Activated CD8-positive, alpha-beta T cell treated with anti-CD3 and anti-CD28 coated beads for 36 hours (primary cell): ENCODE results near the gene SLC22A14. TPM values are rescaled to one million over a fixed set of nuclear protein-coding genes. Genes with fewer than 3 reads are reported as not detected.

ENCODE experiments used
- ATAC-seq: fragments of 200-7000 bp; cut with Tn5 transposase; one replicate; pipeline ENCODE4 v1.10.0; 2021; ENCODE audit warnings: mild to moderate bottlenecking, moderate library complexity
- CTCF ChIA-PET: fragments of 350-600 bp; sonication (Branson Sonifier 250); formaldehyde crosslinking; loops from one replicate; lab custom pipeline; 2021; ENCODE audit warnings: antibody characterized with exemption; lab: Charles Lee
- POLR2A ChIA-PET: fragments of 350-600 bp; sonication (Branson Sonifier 250); formaldehyde crosslinking; loops from one replicate; lab custom pipeline; 2021; ENCODE audit warnings: antibody characterized with exemption; lab: Charles Lee
- DNase-seq: peaks from one replicate; pipeline ENCODE4 v3.0.0-alpha.2; 2020
- H3K27ac Mint-ChIP-seq: one replicate; pipeline ENCODE4 v1.8.0; 2021; ENCODE audit warnings: mild to moderate bottlenecking, mixed read lengths
- H3K27me3 Mint-ChIP-seq: one replicate; pipeline ENCODE4 v1.8.0; 2021; ENCODE audit warnings: mixed read lengths
- H3K36me3 Mint-ChIP-seq: one replicate; pipeline ENCODE4 v1.8.0; 2021; ENCODE audit warnings: low read depth, mixed read lengths
- H3K4me1 Mint-ChIP-seq: one replicate; pipeline ENCODE4 v1.8.0; 2021; ENCODE audit warnings: low read depth, mixed read lengths
- H3K4me3 Mint-ChIP-seq: one replicate; pipeline ENCODE4 v1.8.0; 2021; ENCODE audit warnings: mild to moderate bottlenecking, moderate library complexity, mixed read lengths
- H3K9me3 Mint-ChIP-seq: one replicate; pipeline ENCODE4 v1.8.0; 2021; ENCODE audit warnings: mixed read lengths
- CTCF ChIP-seq: fragments of 200-600 bp; IDR thresholded peaks from one replicate; pipeline ENCODE4 v1.8.0; 2022; ENCODE audit warnings: antibody characterized with exemption, mild to moderate bottlenecking
- intact Hi-C: fragments of 100-400 bp; cut with micrococcal nuclease; formaldehyde crosslinking; loops from one replicate; pipeline ENCODE4 v1.10.0; 2022
- total RNA-seq, 2 experiments: library from RNA; stranded (reverse); gene quantifications; one replicate each; pipeline ENCODE4 v1.2.3, GENCODE V29; 2021

The SLC22A14 gene
- total RNA-seq, 2 experiments from 2014 or later, result not detected

GRCh38 chr3:38268522-38268921 lies 13.6 kb upstream of the SLC22A14 start:
- POLR2A ChIA-PET, result no interaction called here
- CTCF ChIA-PET, result no interaction called here
- H3K4me1 Mint-ChIP-seq, result peaks cover 4% of the 10 kb centered on the region
- no peaks in the 10 kb centered on the region for H3K36me3 Mint-ChIP-seq
- H3K27ac Mint-ChIP-seq, result no peak overlapping the region
- intact Hi-C loops, result no loop called here
- TF ChIP-seq CTCF, result no peak
- no peak overlapping the region for H3K4me3 Mint-ChIP-seq
- H3K9me3 Mint-ChIP-seq, result no peaks in the 10 kb centered on the region
- no peak for ATAC-seq
- no peak for DNase-seq
- H3K27me3 Mint-ChIP-seq, result no peaks in the 10 kb centered on the region

- peaks cover 3% of the 10 kb centered on the region for H3K4me1 Mint-ChIP-seq
- no peaks in the 10 kb centered on the region for H3K36me3 Mint-ChIP-seq
- H3K27ac Mint-ChIP-seq, result no peak overlapping the region
- no peak for ATAC-seq
- DNase-seq, result no peak
- H3K27me3 Mint-ChIP-seq, result no peaks in the 10 kb centered on the region
- no peak overlapping the region for H3K4me3 Mint-ChIP-seq
- intact Hi-C loops, result no loop called here
- no peaks in the 10 kb centered on the region for H3K9me3 Mint-ChIP-seq
- no peak for TF ChIP-seq CTCF
- CTCF ChIA-PET, result interaction anchor here (0.8 kb wide), 1 partner anchor 28 kb away, joined by 4 read pairs; no protein-coding TSS in a partner anchor
- POLR2A ChIA-PET, result no interaction called here
Observed at GRCh38 chr3:38270606-38271005, 11.5 kb upstream of the SLC22A14 start.

- Mint-ChIP-seq H3K4me3 (no peak overlapping the region), H3K36me3 (no peaks in the 10 kb centered on the region), H3K9me3 (no peaks in the 10 kb centered on the region), H3K27me3 (no peaks in the 10 kb centered on the region), H3K4me1 (peaks cover 3% of the 10 kb centered on the region), H3K27ac (no peak overlapping the region)
- ATAC-seq (no peak), DNase-seq (no peak)
- intact Hi-C loops, result no loop called here
- no peak for TF ChIP-seq CTCF
- POLR2A ChIA-PET, result no interaction called here
- CTCF ChIA-PET, result interaction anchor here (0.8 to 1.5 kb wide), 2 partner anchors 10 to 27 kb away, joined by 3 read pairs; partner anchors contain the start of gene SLC22A14
Observed at GRCh38 chr3:38271553-38271952, 10.5 kb upstream of the SLC22A14 start.

GRCh38 chr3:38274864-38275649 lies 7.0 kb upstream of the SLC22A14 start:
- Mint-ChIP-seq H3K27ac (no peak overlapping the region), H3K9me3 (no peaks in the 10 kb centered on the region), H3K4me1 (no peaks in the 10 kb centered on the region), H3K27me3 (no peaks in the 10 kb centered on the region), H3K36me3 (no peaks in the 10 kb centered on the region), H3K4me3 (no peak overlapping the region)
- ATAC-seq (no peak), DNase-seq (no peak)
- no peak for TF ChIP-seq CTCF
- intact Hi-C loops, result no loop called here
- POLR2A ChIA-PET, result no interaction called here
- CTCF ChIA-PET, result no interaction called here

- H3K4me3 Mint-ChIP-seq, result no peak overlapping the region
- no peaks in the 10 kb centered on the region for H3K9me3 Mint-ChIP-seq
- no peaks in the 10 kb centered on the region for H3K27me3 Mint-ChIP-seq
- intact Hi-C loops, result no loop called here
- no peaks in the 10 kb centered on the region for H3K4me1 Mint-ChIP-seq
- no peak for DNase-seq
- H3K27ac Mint-ChIP-seq, result no peak overlapping the region
- no peak for TF ChIP-seq CTCF
- CTCF ChIA-PET, result no interaction called here
- POLR2A ChIA-PET, result no interaction called here
- H3K36me3 Mint-ChIP-seq, result no peaks in the 10 kb centered on the region
- no peak for ATAC-seq
Observed at GRCh38 chr3:38275658-38276057, 6.4 kb upstream of the SLC22A14 start.
